ENCODE results near the gene C19orf38. TPM values are rescaled to one million over a fixed set of nuclear protein-coding genes. Genes with fewer than 3 reads are reported as not detected.

The C19orf38 gene
- total and polyA plus RNA-seq, 9 of the 15 experiments (the other 6 are each of a cell fraction or from before 2014, with no cell fraction given): 0.14 to 0.18 TPM; not detected in 7

GRCh38 chr19:10809651-10810285 lies 38.4 kb upstream of the C19orf38 start:
- Histone ChIP-seq H3K27ac (ENCODE audit: extremely low read depth, low read depth, low read length) (peak overlapping the region; percentile 13), H3K27me3 (ENCODE audit: control insufficient read depth in 2 of 2, insufficient read depth in 2 of 2, low read length in 2 of 2) (no peaks in the 10 kb centered on the region), H3K9me1 (ENCODE audit: control insufficient read depth, insufficient read depth, low read length) (no peaks in the 10 kb centered on the region), H2AFZ (ENCODE audit: low read depth, low read length) (no peak overlapping the region), H3K9me3 (replicated peaks; ENCODE audit: control insufficient read depth, insufficient read depth, low read depth, low read length) (no peaks in the 10 kb centered on the region; the same call in 1 of the 2 replicates), H3K4me1 (replicated peaks in 1 of 2; ENCODE audit: control insufficient read depth in 2 of 2, insufficient read depth in 2 of 2, low read length in 2 of 2) (peaks cover 48 to 53% of the 10 kb centered on the region in 2 experiments), H3K9ac (ENCODE audit: insufficient read depth in 1 of 2, low read depth in 2 of 2, low read length in 2 of 2) (peak overlapping the region in 1 of 2 experiments; percentile 86; a peak in 2 of 4 replicates), H3K36me3 (ENCODE audit: control insufficient read depth, insufficient read depth, low read length) (peaks cover 68% of the 10 kb centered on the region), H4K20me1 (replicated peaks; ENCODE audit: control insufficient read depth, insufficient read depth, low read length) (no peaks in the 10 kb centered on the region), H3K4me3 (no peak overlapping the region), H3K79me2 (ENCODE audit: control insufficient read depth, insufficient read depth, low read length) (peaks cover 8% of the 10 kb centered on the region; the same call in 2 of the 3 replicates), H3K4me2 (ENCODE audit: insufficient read depth, low read length) (peak overlapping the region; percentile 6; the same call in 1 of the 2 replicates)
- CTCF ChIA-PET (ENCODE audit: low intra/inter-chr PET ratio): no interaction called here
- DNase-seq (ENCODE audit: extremely low read depth in 1 of 4, low spot score in 3 of 4) (peak; percentile 38 to 56 (median 47)), FAIRE-seq (no peak), ATAC-seq (peak; percentile 13)
- WGBS (ENCODE audit: insufficient coverage, low coverage, missing lambda C conversion rate): 62% methylated on average over 15 of the region's 15 CpGs
- intact Hi-C loops (cut with micrococcal nuclease) (loop anchor here (2.0 kb wide), 1 partner anchor 91 kb away; the partner anchor contains the start of gene DNM2), in situ Hi-C loops (cut with MboI) (no loop called here)
- POLR2A ChIA-PET: interaction anchor here (0.6 to 1.5 kb wide), 7 partner anchors 11 to 471 kb away, joined by 3 to 4 read pairs (median 4); partner anchors contain the start of gene TMED1
- BruUV-seq (replicated peaks): no TSS peak
- TF ChIP-seq POLR2G (IDR thresholded peaks at IDR 0.05; ENCODE audit: low read depth, low read length) (peak; percentile 31; the same call in 1 of the 2 replicates), SPI1 (IDR thresholded peaks at IDR 0.05; ENCODE audit: borderline replicate concordance, low read depth, low read length) (peak; percentile 54; the same call in 1 of the 2 replicates), RBM25 (IDR thresholded peaks at IDR 0.05; ENCODE audit: low read depth, low read length, severe bottlenecking) (no peak), MYNN (IDR thresholded peaks at IDR 0.05) (0 out of 2 replicates have a peak, but pooled peaks have one; percentile 24), MYNN (CRISPR knock-in tag; IDR thresholded peaks at IDR 0.05) (no peak), EHMT2 (IDR thresholded peaks at IDR 0.05) (no peak), ZNF592 (IDR thresholded peaks at IDR 0.05) (peak; percentile 55; the same call in 1 of the 2 replicates), ZNF766 (CRISPR knock-in tag; conservative IDR thresholded peaks at IDR 0.05) (peak; percentile 48; the same call in 1 of the 2 replicates), POLR2B (IDR thresholded peaks at IDR 0.05; ENCODE audit: low read depth, partially characterized antibody) (no peak), TRIM28 (IDR thresholded peaks at IDR 0.05) (no peak), TCF3 (CRISPR knock-in tag; IDR thresholded peaks at IDR 0.05) (peak; percentile 46), CXXC5 (CRISPR knock-in tag; IDR thresholded peaks at IDR 0.05) (0 out of 2 replicates have a peak, but pooled peaks have one; percentile 28), ARID3B (CRISPR knock-in tag; IDR thresholded peaks at IDR 0.05; ENCODE audit: borderline replicate concordance) (no peak), ZNF133 (CRISPR knock-in tag; IDR thresholded peaks at IDR 0.05) (no peak), MXI1 (IDR thresholded peaks at IDR 0.05; ENCODE audit: low read depth, low read length) (no peak), ZBTB7A (IDR thresholded peaks at IDR 0.05; ENCODE audit: borderline replicate concordance, control insufficient read depth, low read depth, low read length) (peak; percentile 25; the same call in 1 of the 2 replicates), GABPB1 (CRISPR knock-in tag; IDR thresholded peaks at IDR 0.05) (0 out of 2 replicates have a peak, but pooled peaks have one; percentile 18)

Measured in K562 (cell line).